Fibroblast of skin of left biceps (primary cell): ENCODE data around the gene OR52E8.

ENCODE experiments used
- DNase-seq, 2 experiments: peaks; one replicate each; pipeline ENCODE4 v3.0.0-alpha.2; 2013; ENCODE audit warnings: low read depth in 2 of 2

OR52E8 gene

GRCh38 chr11:5808500-5809121 is 48.9 kb downstream of the OR52E8 start, which contains the start of gene OR52N2:
OR52N2 (plus strand) TSS chr11:5808924; CDS start chr11:5820336, 11,412 bp downstream.
- peak; percentile 21 to 29 for DNase-seq

GRCh38 chr11:5807580-5807979 is 49.9 kb downstream of the OR52E8 start:
- no peak for DNase-seq
